MM.1S (cell line): ENCODE data around the gene TBC1D14.

ENCODE experiments used
- EZH2 ChIP-seq: fragments of 300-600 bp; sonication (generic); optimal IDR thresholded peaks from 2 replicates; pipeline ENCODE3; 2017; ENCODE audit warnings: low read depth, mild to moderate bottlenecking, antibody characterized with exemption, low read length, mixed read lengths
- TF ChIP-seq, protein P1 (sequence below): fragments of 300-600 bp; sonication (generic); IDR thresholded peaks from 2 replicates; pipeline ENCODE4 v1.5.1; 2016; ENCODE audit warnings: antibody characterized with exemption, low read length, mixed read lengths

- TF ChIP-seq, protein P1, sequence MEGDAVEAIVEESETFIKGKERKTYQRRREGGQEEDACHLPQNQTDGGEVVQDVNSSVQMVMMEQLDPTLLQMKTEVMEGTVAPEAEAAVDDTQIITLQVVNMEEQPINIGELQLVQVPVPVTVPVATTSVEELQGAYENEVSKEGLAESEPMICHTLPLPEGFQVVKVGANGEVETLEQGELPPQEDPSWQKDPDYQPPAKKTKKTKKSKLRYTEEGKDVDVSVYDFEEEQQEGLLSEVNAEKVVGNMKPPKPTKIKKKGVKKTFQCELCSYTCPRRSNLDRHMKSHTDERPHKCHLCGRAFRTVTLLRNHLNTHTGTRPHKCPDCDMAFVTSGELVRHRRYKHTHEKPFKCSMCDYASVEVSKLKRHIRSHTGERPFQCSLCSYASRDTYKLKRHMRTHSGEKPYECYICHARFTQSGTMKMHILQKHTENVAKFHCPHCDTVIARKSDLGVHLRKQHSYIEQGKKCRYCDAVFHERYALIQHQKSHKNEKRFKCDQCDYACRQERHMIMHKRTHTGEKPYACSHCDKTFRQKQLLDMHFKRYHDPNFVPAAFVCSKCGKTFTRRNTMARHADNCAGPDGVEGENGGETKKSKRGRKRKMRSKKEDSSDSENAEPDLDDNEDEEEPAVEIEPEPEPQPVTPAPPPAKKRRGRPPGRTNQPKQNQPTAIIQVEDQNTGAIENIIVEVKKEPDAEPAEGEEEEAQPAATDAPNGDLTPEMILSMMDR: no peak
- TF ChIP-seq EZH2: no peak
These were observed 23.6 kb upstream of the TBC1D14 start for GRCh38 chr4:6885953-6886557.
